HCT116 (cell line): ENCODE measurements around the gene AQP7. TPM values are rescaled to one million over a fixed set of nuclear protein-coding genes. Genes with fewer than 3 reads are reported as not detected.

Experiments used
- ATAC-seq: fragments of 200-7000 bp; cut with Tn5 transposase; 2 replicates; pipeline ENCODE4 v1.9.1; 2020; ENCODE audit warnings: mild to moderate bottlenecking, moderate library complexity
- BruUV-seq: library from RNA; stranded (reverse); fragments of 400-500 nt; replicated peaks from 2 replicates; lab custom pipeline; 2021; lab: Mats Ljungman, UMichigan
- CTCF ChIA-PET: fragments of 300-600 bp; sonication (Branson Sonifier 250); formaldehyde crosslinking; loops from one replicate; lab custom pipeline; 2021; ENCODE audit warnings: antibody characterized with exemption; lab: Charles Lee
- POLR2A ChIA-PET: fragments of 300-600, 350-600 bp; sonication (Branson Sonifier 250); formaldehyde crosslinking; loops from one replicate; lab custom pipeline; 2021; ENCODE audit warnings: antibody characterized with exemption; lab: Charles Lee
- RAD21 ChIA-PET, 2 experiments: fragments of 300-600 bp; sonication (Branson Sonifier 250); formaldehyde crosslinking; loops; one replicate each; lab custom pipeline; 2023; ENCODE audit warnings: low total read pairs in 2 of 2; ENCODE audit not compliant: uncharacterized antibody in 2 of 2, unreplicated experiment in 2 of 2, low non-redundant PET in 1 of 2; lab: Charles Lee
- DNase-seq: peaks from one replicate; pipeline ENCODE4 v3.0.0-alpha.2; 2010; ENCODE audit warnings: low read depth, low spot score
- H2AFZ ChIP-seq: fragments of 200-600 bp; shearing (Covaris generic), sonication (generic); 2 replicates; pipeline ENCODE4 v1.6.1; 2017; ENCODE audit warnings: low read depth, mixed run types, mixed read lengths, antibody characterized with exemption, low read length; ENCODE audit not compliant: poor library complexity, severe bottlenecking
- H3K27ac ChIP-seq: 2 replicates; pipeline ENCODE4 v1.5.1; 2012; ENCODE audit warnings: low read depth, low read length
- H3K27me3 ChIP-seq: fragments of 200-600 bp; sonication (generic); 2 replicates; pipeline ENCODE4 v1.6.1; 2016; ENCODE audit warnings: mixed run types, low read length, mixed read lengths; ENCODE audit not compliant: insufficient read depth
- H3K36me3 ChIP-seq, 2 experiments: fragments of 200-500 bp in 1 of 2; fragments of 200-600 bp in 1 of 2; sonication (Bioruptor generic) in 1 of 2; sonication (generic) in 1 of 2; 2 replicates each; pipeline versions ENCODE4 v1.5.1 to v1.6.1; 2014 to 2016; ENCODE audit warnings: low read length in 2 of 2, inconsistent platforms in 1 of 2, mixed read lengths in 1 of 2, mixed run types in 1 of 2; ENCODE audit not compliant: insufficient read depth in 2 of 2, control insufficient read depth in 1 of 2
- H3K4me1 ChIP-seq, 2 experiments: fragments of 200-600 bp in 1 of 2; sonication (generic) in 1 of 2; 2 replicates each; pipeline versions ENCODE4 v1.5.1 to v1.6.1; 2012 to 2017; ENCODE audit warnings: low read length in 2 of 2, inconsistent platforms in 1 of 2, mild to moderate bottlenecking in 1 of 2, mixed read lengths in 1 of 2, mixed run types in 1 of 2, moderate library complexity in 1 of 2; ENCODE audit not compliant: insufficient read depth in 2 of 2, control insufficient read depth in 1 of 2
- H3K4me2 ChIP-seq: fragments of 200-600 bp; sonication (generic); 2 replicates; pipeline ENCODE4 v1.6.1; 2017; ENCODE audit warnings: mixed run types, low read length, mixed read lengths
- H3K4me3 ChIP-seq, 2 experiments: fragments of 200-600 bp in 1 of 2; sonication (generic) in 1 of 2; replicated peaks in 1 of 2; 2 replicates each; pipeline ENCODE4 v1.5.1; 2011 to 2016; ENCODE audit warnings: low read length in 2 of 2, control low read depth in 1 of 2, low read depth in 1 of 2, mild to moderate bottlenecking in 1 of 2, mixed read lengths in 1 of 2, mixed run types in 1 of 2
- H3K79me2 ChIP-seq: fragments of 200-600 bp; sonication (generic); 2 replicates; pipeline ENCODE4 v1.6.1; 2017; ENCODE audit warnings: mild to moderate bottlenecking, mixed run types, low read length, moderate library complexity, mixed read lengths; ENCODE audit not compliant: insufficient read depth
- H3K9ac ChIP-seq: fragments of 200-600 bp; sonication (generic); 2 replicates; pipeline ENCODE4 v1.6.1; 2016; ENCODE audit warnings: low read length, mixed read lengths
- H3K9me2 ChIP-seq: fragments of 200-600 bp; sonication (generic), shearing (Covaris generic); 2 replicates; pipeline ENCODE4 v1.6.1; 2017; ENCODE audit warnings: mixed run types, mild to moderate bottlenecking, moderate library complexity; ENCODE audit not compliant: insufficient read depth
- H3K9me3 ChIP-seq, 2 experiments: fragments of 200-500 bp in 1 of 2; fragments of 200-600 bp in 1 of 2; sonication (Bioruptor generic) in 1 of 2; sonication (generic) in 1 of 2; 2 replicates each; pipeline ENCODE4 v1.6.1; 2014 to 2017; ENCODE audit warnings: low read length in 2 of 2, mixed read lengths in 2 of 2, inconsistent platforms in 1 of 2, low read depth in 1 of 2, mild to moderate bottlenecking in 1 of 2, mixed run types in 1 of 2, moderate library complexity in 1 of 2; ENCODE audit not compliant: control insufficient read depth in 1 of 2, insufficient read depth in 1 of 2
- H4K20me1 ChIP-seq: fragments of 200-600 bp; sonication (generic), shearing (Covaris generic); 2 replicates; pipeline ENCODE4 v1.6.1; 2017; ENCODE audit warnings: mixed run types, mild to moderate bottlenecking, moderate library complexity; ENCODE audit not compliant: insufficient read depth
- POLR2A ChIP-seq: IDR thresholded peaks from 2 replicates; pipeline ENCODE4 v1.7.0; 2011; ENCODE audit warnings: borderline replicate concordance; ENCODE audit not compliant: insufficient read depth, insufficient read length; ENCODE audit errors: extremely low read depth
- POLR2AphosphoS5 ChIP-seq: IDR thresholded peaks from 2 replicates; pipeline ENCODE4 v1.6.1; 2011; ENCODE audit warnings: mild to moderate bottlenecking, low read depth, low read length, moderate library complexity
- SP1 ChIP-seq: IDR thresholded peaks from 2 replicates; pipeline ENCODE4 v1.6.1; 2012; ENCODE audit warnings: low read depth
- ZNF274 ChIP-seq: fragments of 200-500 bp; sonication (Bioruptor generic); IDR thresholded peaks from 2 replicates; pipeline ENCODE4 v1.6.1; 2014; ENCODE audit warnings: mild to moderate bottlenecking, low read depth, low read length, inconsistent platforms
- intact Hi-C: fragments of 100-400 bp; cut with micrococcal nuclease; formaldehyde crosslinking; loops from 2 replicates; pipeline ENCODE4 v1.10.0; 2022
- total RNA-seq: library from RNA; stranded (reverse); gene quantifications from one replicate; pipeline ENCODE4 v1.2.1, GENCODE V29; 2021; ENCODE audit not compliant: unreplicated experiment
- TF ChIP-seq, protein P1 (sequence below): IDR thresholded peaks from 2 replicates; pipeline ENCODE4 v1.6.1; 2012

The AQP7 gene
- total RNA-seq, 1 experiment from 2014 or later = 0.96 TPM

DNA sequence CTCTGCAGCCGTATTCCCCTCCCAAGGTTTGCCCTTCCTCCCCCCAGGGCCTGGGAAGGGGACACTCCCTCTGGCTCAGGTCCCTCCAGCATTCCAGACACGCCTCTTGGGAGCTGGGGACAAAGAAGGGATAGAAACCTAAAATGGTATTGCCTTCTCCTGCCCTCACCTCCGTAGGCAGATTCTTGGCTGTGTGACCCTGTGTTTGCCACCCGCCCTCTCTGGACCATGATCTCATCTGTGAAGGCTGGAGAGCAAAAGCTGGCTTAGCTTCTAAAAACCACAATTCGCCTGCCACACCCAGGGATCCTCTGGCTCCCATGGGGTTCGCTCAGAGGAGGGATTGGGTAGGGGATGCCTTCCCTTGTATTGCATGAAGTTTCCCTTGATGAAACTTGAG is 37.4 kb upstream of the AQP7 start:
- Histone ChIP-seq H3K9me3 (no peaks in the 10 kb centered on the region), H3K4me3 (no peak overlapping the region; a peak in 1 of 4 replicates), H3K27ac (no peak overlapping the region), H3K4me2 (peak overlapping the region; percentile 60), H3K9ac (no peak overlapping the region), H3K79me2 (no peaks in the 10 kb centered on the region), H3K36me3 (no peaks in the 10 kb centered on the region), H2AFZ (no peak overlapping the region), H4K20me1 (no peaks in the 10 kb centered on the region), H3K4me1 (peaks cover 28 to 43% of the 10 kb centered on the region in 2 experiments), H3K27me3 (no peaks in the 10 kb centered on the region), H3K9me2 (no peaks in the 10 kb centered on the region)
- ChIA-PET POLR2A (no interaction called here), CTCF (interaction anchor here (5.9 kb wide), 1 partner anchor 12 kb away, joined by 39 read pairs; no protein-coding TSS in a partner anchor), RAD21 (no interaction called here)
- DNase-seq = no peak
- TF ChIP-seq POLR2AphosphoS5 (no peak), SP1 (no peak), ZNF274 (no peak)
- intact Hi-C loops = no loop called here
- BruUV-seq = no TSS peak
- ATAC-seq = peak; percentile 52; the same call in 1 of the 2 replicates

DNA sequence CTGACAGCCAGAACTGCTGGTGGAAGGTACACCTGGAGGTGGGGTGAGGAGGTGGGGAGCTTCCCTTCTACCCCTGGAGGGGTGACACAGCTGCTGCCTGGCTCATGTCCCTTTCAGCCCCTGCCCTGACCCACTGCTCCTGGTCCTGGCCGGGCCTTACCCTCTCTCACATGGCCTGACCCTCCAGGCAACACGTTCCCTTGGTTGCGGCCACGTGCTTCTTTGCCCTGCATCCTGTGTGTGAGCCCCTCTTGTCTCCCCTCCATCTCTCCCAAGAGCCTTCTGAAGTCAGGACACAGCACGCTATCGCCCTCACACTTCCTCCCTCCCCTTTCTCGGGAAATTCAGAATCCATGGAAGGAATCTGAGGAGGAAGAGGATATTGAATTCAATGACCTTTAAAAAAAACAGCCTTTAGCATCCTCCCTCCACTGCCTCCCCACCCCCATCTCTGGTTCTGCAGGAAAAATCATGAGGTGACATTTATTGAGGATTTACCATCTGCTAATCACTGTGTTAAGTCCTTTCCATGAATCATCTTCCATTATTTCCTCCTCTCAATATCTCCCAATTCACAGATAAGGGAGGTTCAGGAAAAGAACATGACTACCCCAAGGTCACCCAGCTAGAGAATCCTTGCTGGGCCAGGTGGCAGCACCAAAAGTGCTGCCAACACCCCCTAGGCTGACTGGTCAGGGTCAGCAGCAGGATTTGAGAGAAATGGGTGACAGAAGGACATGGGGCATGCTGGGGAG is 36.7 kb upstream of the AQP7 start:
- BruUV-seq = no TSS peak
- Histone ChIP-seq H3K36me3 (no peaks in the 10 kb centered on the region), H3K9ac (no peak overlapping the region), H3K4me1 (peaks cover 28 to 43% of the 10 kb centered on the region in 2 experiments), H3K9me2 (no peaks in the 10 kb centered on the region), H3K79me2 (no peaks in the 10 kb centered on the region), H2AFZ (no peak overlapping the region), H3K27ac (no peak overlapping the region), H3K4me2 (peak overlapping the region; percentile 60), H3K9me3 (no peaks in the 10 kb centered on the region), H4K20me1 (no peaks in the 10 kb centered on the region), H3K4me3 (no peak overlapping the region; a peak in 1 of 4 replicates), H3K27me3 (no peaks in the 10 kb centered on the region)
- intact Hi-C loops = no loop called here
- TF ChIP-seq, protein P1, sequence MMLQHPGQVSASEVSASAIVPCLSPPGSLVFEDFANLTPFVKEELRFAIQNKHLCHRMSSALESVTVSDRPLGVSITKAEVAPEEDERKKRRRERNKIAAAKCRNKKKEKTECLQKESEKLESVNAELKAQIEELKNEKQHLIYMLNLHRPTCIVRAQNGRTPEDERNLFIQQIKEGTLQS = no peak
- TF ChIP-seq POLR2A = no peak
- CTCF ChIA-PET = interaction anchor here (5.9 kb wide), 1 partner anchor 13 kb away, joined by 39 read pairs; no protein-coding TSS in a partner anchor
- no peak for DNase-seq
- ATAC-seq = no peak; the same call in 1 of the 2 replicates
- RAD21 ChIA-PET = interaction anchor here in 1 of 2 experiments (0.6 kb wide), 1 partner anchor 205 kb away, joined by 4 read pairs; no protein-coding TSS in a partner anchor
- POLR2A ChIA-PET = no interaction called here
